Left ventricle myocardium inferior (tissue), 1 donor: ENCODE measurements around the gene CCNK. TPM values are rescaled to one million over a fixed set of nuclear protein-coding genes. Genes with fewer than 3 reads are reported as not detected.

Experiments
- DNase-seq: peaks from one replicate; pipeline ENCODE4 v3.0.0-alpha.2; 2020
- H3K27ac ChIP-seq: fragments of 200-600 bp; replicated peaks from 2 replicates; pipeline ENCODE4 v1.8.0; 2021
- H3K27me3 ChIP-seq: fragments of 200-600 bp; 2 replicates; pipeline ENCODE4 v1.8.0; 2021; ENCODE audit warnings: low read depth
- H3K36me3 ChIP-seq: fragments of 200-600 bp; 2 replicates; pipeline ENCODE4 v1.8.0; 2021
- H3K4me1 ChIP-seq: fragments of 200-600 bp; 2 replicates; pipeline ENCODE4 v1.8.0; 2021
- H3K4me3 ChIP-seq: fragments of 200-600 bp; 2 replicates; pipeline ENCODE4 v1.8.0; 2021; ENCODE audit warnings: mild to moderate bottlenecking, moderate library complexity
- H3K9me3 ChIP-seq: fragments of 200-600 bp; replicated peaks from 2 replicates; pipeline ENCODE4 v1.8.0; 2021
- CTCF ChIP-seq: fragments of 200-600 bp; IDR thresholded peaks from 2 replicates; pipeline ENCODE4 v1.8.0; 2021; ENCODE audit warnings: antibody characterized with exemption, mild to moderate bottlenecking, borderline replicate concordance
- intact Hi-C: fragments of 100-400 bp; cut with micrococcal nuclease; formaldehyde crosslinking; loops from one replicate; pipeline ENCODE4 v1.11.0; 2022
- total RNA-seq: library from RNA; stranded (reverse); fragmentation: NEBNext Ultra II Directional; extraction: Animal tissue kit (Norgen Biotek cat#: 25700); gene quantifications from one replicate; pipeline ENCODE4 v1.2.1, GENCODE V29; 2021
- donor health status: DM: no; HTN: yes; CAD: no; lungs with severe emphysema.

The CCNK gene
- total RNA-seq, 1 donor from 2014 or later: 32.2 TPM

GRCh38 chr14:99497341-99497740 is 16.1 kb downstream of the CCNK start:
- no peak for DNase-seq
- Histone ChIP-seq H3K36me3 (peaks cover 96% of the 10 kb centered on the region), H3K27ac (no peak overlapping the region), H3K4me1 (peaks cover 13% of the 10 kb centered on the region), H3K4me3 (no peak overlapping the region), H3K27me3 (no peaks in the 10 kb centered on the region), H3K9me3 (no peaks in the 10 kb centered on the region)
- intact Hi-C loops: no loop called here
- TF ChIP-seq CTCF: no peak

- intact Hi-C loops: no loop called here
- Histone ChIP-seq H3K27ac (no peak overlapping the region), H3K36me3 (peaks cover 98% of the 10 kb centered on the region), H3K4me3 (no peak overlapping the region), H3K4me1 (peaks cover 13% of the 10 kb centered on the region), H3K27me3 (no peaks in the 10 kb centered on the region), H3K9me3 (no peaks in the 10 kb centered on the region)
- no peak for DNase-seq
- TF ChIP-seq CTCF: no peak
These were observed 16.7 kb downstream of the CCNK start for GRCh38 chr14:99497894-99498293.

- Histone ChIP-seq H3K4me3 (no peak overlapping the region), H3K27me3 (no peaks in the 10 kb centered on the region), H3K36me3 (peaks cover 97% of the 10 kb centered on the region), H3K4me1 (peaks cover 26% of the 10 kb centered on the region), H3K9me3 (no peaks in the 10 kb centered on the region), H3K27ac (no peak overlapping the region)
- no peak for TF ChIP-seq CTCF
- no peak for DNase-seq
- intact Hi-C loops: no loop called here
These were observed 21.8 kb downstream of the CCNK start for GRCh38 chr14:99502989-99503421.

GRCh38 chr14:99503848-99504453 is 22.7 kb downstream of the CCNK start:
- H3K4me1 ChIP-seq: peaks cover 22% of the 10 kb centered on the region
- H3K9me3 ChIP-seq: no peaks in the 10 kb centered on the region
- peaks cover 97% of the 10 kb centered on the region for H3K36me3 ChIP-seq
- no peaks in the 10 kb centered on the region for H3K27me3 ChIP-seq
- no peak for DNase-seq
- no peak overlapping the region for H3K4me3 ChIP-seq
- TF ChIP-seq CTCF: no peak
- no peak overlapping the region for H3K27ac ChIP-seq
- intact Hi-C loops: no loop called here

- Histone ChIP-seq H3K4me3 (no peak overlapping the region), H3K9me3 (no peaks in the 10 kb centered on the region), H3K36me3 (peaks cover 98% of the 10 kb centered on the region), H3K4me1 (peaks cover 20% of the 10 kb centered on the region), H3K27me3 (no peaks in the 10 kb centered on the region), H3K27ac (no peak overlapping the region)
- intact Hi-C loops: no loop called here
- DNase-seq: no peak
- TF ChIP-seq CTCF: no peak
These were observed 23.9 kb downstream of the CCNK start for GRCh38 chr14:99505089-99505488.
